Suprapubic skin (tissue), 3 donors: ENCODE measurements around the gene GRIK5.

Experiments
- POLR2AphosphoS5 ChIP-seq, 3 donors: sonication (generic); formaldehyde crosslinking; IDR thresholded peaks; one replicate each; pipeline ENCODE4 v1.6.1; 2017; ENCODE audit warnings: antibody characterized with exemption in 3 of 3
- TF ChIP-seq, protein P1 (sequence below), 2 donors: fragments of 200-600 bp in 1 of 2; fragments of 450-650 bp in 1 of 2; sonication (generic) in 1 of 2; IDR thresholded peaks; one replicate each; pipeline ENCODE4 v1.5.1; 2016 to 2019; ENCODE audit warnings: antibody characterized with exemption in 2 of 2, mild to moderate bottlenecking in 1 of 2, moderate library complexity in 1 of 2

- TF ChIP-seq, protein P1, sequence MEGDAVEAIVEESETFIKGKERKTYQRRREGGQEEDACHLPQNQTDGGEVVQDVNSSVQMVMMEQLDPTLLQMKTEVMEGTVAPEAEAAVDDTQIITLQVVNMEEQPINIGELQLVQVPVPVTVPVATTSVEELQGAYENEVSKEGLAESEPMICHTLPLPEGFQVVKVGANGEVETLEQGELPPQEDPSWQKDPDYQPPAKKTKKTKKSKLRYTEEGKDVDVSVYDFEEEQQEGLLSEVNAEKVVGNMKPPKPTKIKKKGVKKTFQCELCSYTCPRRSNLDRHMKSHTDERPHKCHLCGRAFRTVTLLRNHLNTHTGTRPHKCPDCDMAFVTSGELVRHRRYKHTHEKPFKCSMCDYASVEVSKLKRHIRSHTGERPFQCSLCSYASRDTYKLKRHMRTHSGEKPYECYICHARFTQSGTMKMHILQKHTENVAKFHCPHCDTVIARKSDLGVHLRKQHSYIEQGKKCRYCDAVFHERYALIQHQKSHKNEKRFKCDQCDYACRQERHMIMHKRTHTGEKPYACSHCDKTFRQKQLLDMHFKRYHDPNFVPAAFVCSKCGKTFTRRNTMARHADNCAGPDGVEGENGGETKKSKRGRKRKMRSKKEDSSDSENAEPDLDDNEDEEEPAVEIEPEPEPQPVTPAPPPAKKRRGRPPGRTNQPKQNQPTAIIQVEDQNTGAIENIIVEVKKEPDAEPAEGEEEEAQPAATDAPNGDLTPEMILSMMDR (IDR thresholded peaks at IDR 0.05) = no peak
- TF ChIP-seq POLR2AphosphoS5 (IDR thresholded peaks at IDR 0.05) = no peak
Measured at GRCh38 chr19:42023121-42023942, 46.7 kb downstream of the GRIK5 start.
